Measurements from ENCODE around the gene SLC41A2.

GRCh38 chr12:104933778-104934177, 24.3 kb downstream of the SLC41A2 start:
- TF ChIP-seq SIN3A (IDR thresholded peaks at IDR 0.05; ENCODE audit: borderline replicate concordance, insufficient read depth, low read depth, low read length) (no peak), CTCF (IDR thresholded peaks at IDR 0.05) (no peak), TCF7L2 (IDR thresholded peaks at IDR 0.05; ENCODE audit: low read depth, low read length) (no peak)

All from Panc1 (cell line).